ENCODE results near the gene CACNA1D. TPM values are rescaled to one million over a fixed set of nuclear protein-coding genes. Genes with fewer than 3 reads are reported as not detected.

CACNA1D gene
- total and polyA plus RNA-seq, 8 donors: 0.31 to 36.5 (median 12.5) TPM

- H3K36me3 ChIP-seq: no peaks in the 10 kb centered on the region
- no peak for DNase-seq
- H3K27me3 ChIP-seq: peaks cover 0 to 13% (median 0%) of the 10 kb centered on the region in 3 donors
- no peak overlapping the region for H3K4me3 ChIP-seq
- no peak for TF ChIP-seq POLR2A (IDR thresholded peaks at IDR 0.05)
- no peak for TF ChIP-seq POLR2AphosphoS5 (IDR thresholded peaks at IDR 0.05)
- no peak for TF ChIP-seq EP300 (IDR thresholded peaks at IDR 0.05)
- no peak for TF ChIP-seq CTCF (IDR thresholded peaks at IDR 0.05)
- intact Hi-C loops (cut with DNase I; ENCODE audit: low total_unique reads): no loop called here
- H3K9me3 ChIP-seq: no peaks in the 10 kb centered on the region
- H3K4me1 ChIP-seq: peaks cover 0 to 3% (median 1%) of the 10 kb centered on the region in 4 donors
- no peak overlapping the region for H3K27ac ChIP-seq
- 48 to 67% (median 53%) methylated on average over 5 of the region's 5 CpGs for WGBS, 5 donors
These were observed 231.1 kb downstream of the CACNA1D start for GRCh38 chr3:53725387-53725995.

GRCh38 chr3:53726643-53727042, 232.2 kb downstream of the CACNA1D start:
- no peak overlapping the region for H3K27ac ChIP-seq
- H3K4me1 ChIP-seq: peaks cover 0 to 4% (median 2%) of the 10 kb centered on the region in 4 donors
- H3K27me3 ChIP-seq: peaks cover 0 to 13% (median 0%) of the 10 kb centered on the region in 3 donors
- no peak overlapping the region for H3K4me3 ChIP-seq
- no peaks in the 10 kb centered on the region for H3K36me3 ChIP-seq
- H3K9me3 ChIP-seq: no peaks in the 10 kb centered on the region
- TF ChIP-seq POLR2A (IDR thresholded peaks at IDR 0.05) (no peak), POLR2AphosphoS5 (IDR thresholded peaks at IDR 0.05) (no peak), CTCF (IDR thresholded peaks at IDR 0.05) (no peak), EP300 (IDR thresholded peaks at IDR 0.05) (no peak)
- intact Hi-C loops (cut with DNase I; ENCODE audit: low total_unique reads): no loop called here
- WGBS, 5 donors: 81 to 86% (median 82%) methylated on average over 9 of the region's 9 CpGs
- DNase-seq: no peak

GRCh38 chr3:53728606-53729005, 234.2 kb downstream of the CACNA1D start:
- Histone ChIP-seq H3K27ac (no peak overlapping the region), H3K4me3 (no peak overlapping the region), H3K9me3 (no peaks in the 10 kb centered on the region), H3K4me1 (peaks cover 0 to 4% (median 2%) of the 10 kb centered on the region in 4 donors), H3K27me3 (peaks cover 0 to 6% (median 0%) of the 10 kb centered on the region in 3 donors), H3K36me3 (no peaks in the 10 kb centered on the region)
- DNase-seq: no peak
- no peak for TF ChIP-seq EP300 (IDR thresholded peaks at IDR 0.05)
- no peak for TF ChIP-seq POLR2A (IDR thresholded peaks at IDR 0.05)
- TF ChIP-seq POLR2AphosphoS5 (IDR thresholded peaks at IDR 0.05): no peak
- TF ChIP-seq CTCF (IDR thresholded peaks at IDR 0.05): no peak
- intact Hi-C loops (cut with DNase I; ENCODE audit: low total_unique reads): no loop called here

- no peak overlapping the region for H3K4me3 ChIP-seq
- 89 to 94% (median 93%) methylated on average over 6 of the region's 6 CpGs for WGBS, 5 donors
- H3K9me3 ChIP-seq: no peaks in the 10 kb centered on the region
- H3K27ac ChIP-seq: no peak overlapping the region
- peaks cover 0 to 4% (median 2%) of the 10 kb centered on the region in 4 donors for H3K4me1 ChIP-seq
- intact Hi-C loops (cut with DNase I; ENCODE audit: low total_unique reads): no loop called here
- peaks cover 0 to 4% (median 0%) of the 10 kb centered on the region in 3 donors for H3K27me3 ChIP-seq
- TF ChIP-seq EP300 (IDR thresholded peaks at IDR 0.05) (no peak), POLR2AphosphoS5 (IDR thresholded peaks at IDR 0.05) (no peak), CTCF (IDR thresholded peaks at IDR 0.05) (no peak), POLR2A (IDR thresholded peaks at IDR 0.05) (no peak)
- no peak for DNase-seq
- no peaks in the 10 kb centered on the region for H3K36me3 ChIP-seq
These were observed 234.7 kb downstream of the CACNA1D start for GRCh38 chr3:53729159-53729558.
